ENCODE measurements around the gene BIRC7.

Gene BIRC7

DNA sequence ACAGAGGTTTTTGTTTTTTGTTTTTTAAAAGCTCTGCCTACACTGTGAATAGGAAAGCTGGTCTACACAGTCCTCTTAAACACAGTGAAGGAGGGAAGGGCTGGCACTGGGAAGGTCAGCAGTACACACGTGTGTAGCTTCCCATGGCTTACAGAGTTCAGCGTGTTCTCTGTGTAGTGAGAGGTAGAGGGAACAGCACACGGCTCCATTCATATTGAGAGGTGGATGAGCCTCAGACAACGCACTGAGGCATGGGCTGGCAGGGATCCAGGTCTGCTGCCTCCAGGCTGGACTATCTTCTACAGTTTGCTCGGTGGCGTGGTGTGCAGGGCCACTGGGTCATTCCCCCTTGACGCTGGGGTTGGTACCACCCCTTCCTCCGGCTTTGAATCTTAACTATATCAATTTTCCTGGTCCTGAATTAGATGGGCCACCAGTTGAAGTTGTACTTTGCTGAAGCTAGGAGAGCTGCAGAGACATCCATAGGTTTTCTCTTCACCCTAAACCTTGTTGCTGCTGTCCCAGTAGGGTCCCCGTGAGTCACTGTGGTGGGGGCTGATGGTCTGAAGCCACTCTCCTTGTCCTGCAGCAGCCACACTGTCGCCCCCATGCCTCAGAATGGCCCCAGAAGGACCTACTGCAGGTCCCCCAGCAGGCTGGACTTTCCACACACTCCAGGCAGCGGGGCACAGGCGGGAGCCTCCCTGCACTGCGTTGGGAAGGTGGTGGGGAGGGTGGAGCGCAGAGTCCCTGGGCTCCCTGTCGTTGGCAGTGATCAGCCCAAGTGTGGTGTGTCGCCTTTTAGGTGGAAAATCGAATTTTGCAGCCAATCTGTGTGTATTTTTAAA lies 38.9 kb downstream of the BIRC7 start:
- in situ Hi-C loops (cut with HindIII; ENCODE audit: low sequenced_read_pairs): loop anchor here (5.0 to 25.0 kb wide), 3 partner anchors 52 to 187 kb away; no protein-coding TSS in a partner anchor

- in situ Hi-C loops (cut with HindIII; ENCODE audit: low sequenced_read_pairs): loop anchor here (5.0 to 25.0 kb wide), 3 partner anchors 54 to 189 kb away; no protein-coding TSS in a partner anchor
These were observed 40.1 kb downstream of the BIRC7 start for GRCh38 chr20:63275825-63276224.

DNA sequence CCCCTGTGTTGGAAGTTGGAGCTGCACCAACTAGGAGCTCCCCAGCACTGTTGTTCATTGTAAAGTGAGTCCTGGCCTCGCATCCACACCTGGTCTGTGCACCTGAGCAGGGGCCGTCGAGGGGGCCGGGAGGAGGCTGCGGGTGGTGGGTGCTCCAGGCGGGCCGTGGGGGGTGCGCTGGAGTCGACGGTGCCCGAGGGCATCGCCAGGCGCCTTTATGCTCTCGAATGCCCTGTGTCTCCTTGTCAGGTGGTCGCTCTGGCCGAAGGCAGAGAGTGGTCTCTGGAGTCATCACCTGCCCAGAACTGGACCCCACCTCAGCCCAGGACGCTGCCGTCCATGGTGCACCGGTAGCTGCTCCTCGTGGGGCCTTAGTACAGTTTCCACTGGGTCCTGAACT lies 41.3 kb downstream of the BIRC7 start:
- in situ Hi-C loops (cut with HindIII; ENCODE audit: low sequenced_read_pairs): loop anchor here (5.0 to 25.0 kb wide), 3 partner anchors 55 to 190 kb away; no protein-coding TSS in a partner anchor

- in situ Hi-C loops (cut with HindIII; ENCODE audit: low sequenced_read_pairs): loop anchor here (5.0 to 25.0 kb wide), 3 partner anchors 55 to 190 kb away; no protein-coding TSS in a partner anchor
These were observed 42.0 kb downstream of the BIRC7 start for GRCh38 chr20:63277466-63278272.

DNA sequence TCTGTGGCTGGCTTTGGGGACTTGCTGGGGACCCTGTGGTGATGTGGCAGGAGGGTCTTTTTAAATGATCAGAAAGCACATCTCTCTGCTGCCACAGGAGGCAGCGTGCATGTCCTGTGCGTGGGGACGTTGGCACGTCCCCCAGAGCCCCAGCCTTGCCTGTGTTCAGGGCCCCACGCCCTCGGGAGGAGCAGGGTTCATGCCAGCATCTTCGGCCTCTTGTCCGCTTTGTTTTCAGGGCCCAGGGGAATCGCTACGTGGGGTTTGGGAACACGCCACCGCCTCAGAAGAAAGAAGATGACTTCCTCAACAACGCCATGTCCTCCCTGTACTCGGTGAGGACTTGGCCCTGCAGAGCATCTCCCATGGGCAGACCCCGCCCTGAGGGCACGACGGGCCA lies 43.0 kb downstream of the BIRC7 start:
- in situ Hi-C loops (cut with HindIII; ENCODE audit: low sequenced_read_pairs): loop anchor here (5.0 to 25.0 kb wide), 3 partner anchors 56 to 191 kb away; no protein-coding TSS in a partner anchor

DNA sequence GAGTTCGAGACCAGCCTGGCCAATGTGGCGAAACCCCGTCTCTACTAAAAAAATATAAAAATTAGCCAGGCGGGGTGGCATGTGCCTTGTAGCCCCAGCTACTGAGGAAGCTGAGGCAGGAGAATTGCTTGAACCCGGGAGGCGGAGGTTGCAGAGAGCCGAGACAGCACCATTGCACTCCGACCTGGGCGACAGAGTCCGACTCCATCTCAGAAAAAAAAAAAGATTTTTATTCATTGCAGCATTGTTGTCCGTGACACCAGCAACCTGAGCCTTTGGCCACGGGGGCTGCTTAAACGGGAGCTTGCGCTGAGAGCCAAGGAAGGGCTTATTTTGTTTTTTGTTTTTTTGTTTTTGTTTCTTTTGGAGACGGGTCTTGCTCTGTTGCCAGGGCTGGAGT lies 44.2 kb downstream of the BIRC7 start:
- in situ Hi-C loops (cut with HindIII; ENCODE audit: low sequenced_read_pairs): loop anchor here (5.0 to 25.0 kb wide), 3 partner anchors 58 to 193 kb away; no protein-coding TSS in a partner anchor

DNA sequence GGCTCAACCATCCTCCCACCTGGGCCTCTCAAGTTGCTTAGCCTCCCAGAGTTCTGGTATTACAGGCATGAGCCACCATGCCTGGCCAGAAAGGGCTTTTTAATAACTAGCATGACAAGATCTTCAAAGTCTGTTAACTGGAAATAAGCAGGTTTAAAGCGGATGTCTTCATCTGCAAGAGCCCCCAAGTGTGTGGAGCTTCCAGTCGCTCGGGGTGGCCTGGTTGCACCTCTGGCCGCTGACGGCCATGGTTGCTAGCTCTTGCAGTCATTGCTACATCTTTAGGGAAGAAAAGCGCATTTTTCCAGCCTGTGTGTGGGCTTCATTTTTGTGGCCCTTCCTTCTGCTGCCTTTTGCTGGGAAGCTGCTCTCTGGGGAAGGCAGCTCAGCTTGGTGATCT lies 44.7 kb downstream of the BIRC7 start:
- in situ Hi-C loops (cut with HindIII; ENCODE audit: low sequenced_read_pairs): loop anchor here (25.0 kb wide), 1 partner anchor 193 kb away; no protein-coding TSS in a partner anchor

GRCh38 chr20:63280929-63281545 lies 45.3 kb downstream of the BIRC7 start:
- in situ Hi-C loops (cut with HindIII; ENCODE audit: low sequenced_read_pairs): loop anchor here (25.0 kb wide), 1 partner anchor 194 kb away; no protein-coding TSS in a partner anchor

- in situ Hi-C loops (cut with HindIII; ENCODE audit: low sequenced_read_pairs): loop anchor here (25.0 kb wide), 1 partner anchor 195 kb away; no protein-coding TSS in a partner anchor
These were observed 46.3 kb downstream of the BIRC7 start for GRCh38 chr20:63281742-63282665.

- in situ Hi-C loops (cut with HindIII; ENCODE audit: low sequenced_read_pairs): loop anchor here (25.0 kb wide), 1 partner anchor 196 kb away; no protein-coding TSS in a partner anchor
These were observed 47.2 kb downstream of the BIRC7 start for GRCh38 chr20:63282946-63283345.

DNA sequence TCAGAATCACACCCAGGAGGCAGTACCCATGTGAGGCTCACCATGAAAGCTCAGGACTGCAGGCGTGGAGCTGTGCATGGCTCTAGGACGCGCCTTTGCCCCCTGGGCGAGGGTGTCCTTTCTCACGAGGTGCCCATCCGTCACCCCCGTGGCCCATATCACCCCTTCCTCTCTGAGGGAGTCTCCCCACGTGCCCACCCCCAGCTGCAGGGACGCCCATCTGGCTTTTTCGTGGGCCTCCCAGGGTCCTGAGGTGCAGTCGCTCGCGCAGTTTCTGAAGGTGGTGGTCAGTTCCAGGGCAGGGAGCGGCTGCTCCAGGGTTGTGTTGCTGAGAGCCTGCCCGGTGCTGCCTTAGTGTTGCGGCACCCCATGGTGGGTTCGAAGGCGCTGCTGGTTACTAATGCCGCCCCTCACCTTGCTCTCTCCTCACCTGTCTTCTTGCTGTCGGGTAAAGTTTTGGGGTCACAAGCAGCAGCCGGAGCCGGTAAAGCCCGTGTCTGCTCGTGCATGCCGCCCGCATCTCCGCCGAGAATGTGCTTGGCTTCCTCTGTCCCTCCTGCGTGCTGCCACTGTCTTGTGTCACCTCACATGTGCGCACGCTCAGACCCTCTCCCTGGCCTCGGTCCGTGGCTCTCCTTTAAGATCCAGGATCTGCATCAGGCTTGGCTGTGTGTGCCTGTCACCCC lies 47.8 kb downstream of the BIRC7 start:
- in situ Hi-C loops (cut with HindIII; ENCODE audit: low sequenced_read_pairs): loop anchor here (25.0 kb wide), 1 partner anchor 196 kb away; no protein-coding TSS in a partner anchor

DNA sequence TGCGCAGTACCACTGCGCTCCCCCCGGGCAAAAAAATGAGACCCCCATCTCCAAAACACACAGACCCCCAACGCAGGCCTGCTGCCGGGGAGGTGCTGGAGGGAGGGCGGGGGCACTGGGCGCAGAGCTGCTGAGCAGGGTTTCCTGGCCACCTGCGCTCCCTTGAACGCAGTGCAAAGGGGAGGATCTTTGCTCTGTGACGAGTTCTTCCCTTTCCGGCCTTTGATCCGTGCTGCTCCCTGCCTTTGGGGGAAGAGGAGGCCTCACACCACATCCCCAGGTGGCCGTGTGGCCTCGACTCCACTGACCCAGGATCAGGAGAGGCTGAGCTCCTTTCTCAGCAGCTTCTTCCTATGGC lies 48.4 kb downstream of the BIRC7 start:
- in situ Hi-C loops (cut with HindIII; ENCODE audit: low sequenced_read_pairs): loop anchor here (25.0 kb wide), 1 partner anchor 197 kb away; no protein-coding TSS in a partner anchor

GRCh38 chr20:63284544-63284949 lies 48.8 kb downstream of the BIRC7 start:
- in situ Hi-C loops (cut with HindIII; ENCODE audit: low sequenced_read_pairs): loop anchor here (25.0 kb wide), 1 partner anchor 197 kb away; no protein-coding TSS in a partner anchor

GRCh38 chr20:63284981-63285524 lies 49.3 kb downstream of the BIRC7 start:
- in situ Hi-C loops (cut with HindIII; ENCODE audit: low sequenced_read_pairs): loop anchor here (25.0 kb wide), 1 partner anchor 198 kb away; no protein-coding TSS in a partner anchor

DNA sequence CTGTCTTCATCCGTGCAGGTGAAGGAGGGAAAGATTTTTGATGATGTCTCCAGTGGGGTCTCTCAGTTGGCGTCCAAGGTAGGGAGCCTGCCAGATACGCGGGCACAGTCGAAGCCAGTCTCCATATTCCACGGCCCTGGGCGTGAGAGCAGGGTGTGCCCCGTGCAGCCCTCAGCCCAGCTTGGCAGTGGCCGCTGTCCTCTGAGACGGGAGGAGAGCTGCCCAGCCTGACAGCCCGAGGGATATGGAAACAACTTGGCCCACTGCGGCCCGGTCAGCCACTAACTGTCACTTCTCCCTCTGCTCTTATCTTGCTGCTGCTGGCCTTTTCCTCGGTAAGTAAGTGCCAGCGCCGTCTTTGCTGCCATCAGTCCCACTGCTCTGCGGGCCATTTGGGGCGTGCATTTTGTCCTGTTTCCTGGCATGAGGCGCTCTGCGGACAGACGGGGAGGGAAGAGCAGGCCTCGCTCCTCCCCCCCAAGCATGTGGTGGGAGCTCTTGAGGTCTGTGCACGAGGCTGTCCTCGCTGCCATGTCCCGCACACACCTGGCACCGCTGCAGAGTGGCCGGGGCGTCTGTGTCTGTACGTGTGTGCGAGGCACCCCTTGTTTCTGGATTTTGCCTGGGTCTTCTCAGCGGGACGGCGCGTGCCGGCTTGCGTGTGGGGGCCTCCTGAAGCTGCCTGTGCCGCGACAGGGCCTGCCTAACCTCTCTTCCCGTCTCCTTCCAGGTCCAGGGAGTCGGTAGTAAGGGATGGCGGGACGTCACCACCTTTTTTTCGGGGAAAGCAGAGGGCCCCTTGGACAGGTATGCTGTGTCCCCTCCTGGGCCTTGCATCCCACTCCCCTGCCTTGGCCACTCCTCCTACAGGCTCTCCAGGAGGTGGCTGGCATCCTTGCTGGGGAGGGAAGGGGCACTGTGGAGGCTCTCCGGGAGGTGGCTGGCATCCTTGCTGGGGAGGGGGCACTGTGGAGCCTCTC lies 50.2 kb downstream of the BIRC7 start:
- in situ Hi-C loops (cut with HindIII; ENCODE audit: low sequenced_read_pairs): loop anchor here (25.0 kb wide), 1 partner anchor 199 kb away; no protein-coding TSS in a partner anchor

- in situ Hi-C loops (cut with HindIII; ENCODE audit: low sequenced_read_pairs): loop anchor here (25.0 kb wide), 1 partner anchor 200 kb away; no protein-coding TSS in a partner anchor
These were observed 51.3 kb downstream of the BIRC7 start for GRCh38 chr20:63286781-63287696.

All from endothelial cell of hepatic sinusoid (primary cell).